GM03348 (cell line): ENCODE data around the gene CDCA7.
A peak's percentile ranks its signal among the peaks of the same experiment; 100 is the strongest.
"Not testable (repeated sequence)": the region's sequence is repeated elsewhere in the genome, so short reads cannot be mapped to it uniquely, and the experiment has no call there.

Source experiments
- DNase-seq: peaks from one replicate; pipeline ENCODE4 v3.0.0; 2012; ENCODE audit warnings: low spot score

CDCA7 gene

GRCh38 chr2:173354582-173355131 lies at the start of gene CDCA7:
CDCA7 (plus strand) TSS chr2:173354872; CDS start chr2:173354964, 92 bp downstream.
- peak; percentile 84 for DNase-seq

GRCh38 chr2:173305303-173305702 lies 49.4 kb upstream of the CDCA7 start:
- DNase-seq = no peak

GRCh38 chr2:173307293-173307692 lies 47.4 kb upstream of the CDCA7 start:
- no peak for DNase-seq

GRCh38 chr2:173309370-173309769 lies 45.3 kb upstream of the CDCA7 start:
- DNase-seq = not testable (repeated sequence)

- no peak for DNase-seq
Observed at GRCh38 chr2:173311844-173312606, 42.6 kb upstream of the CDCA7 start.

GRCh38 chr2:173323371-173323770 lies 31.3 kb upstream of the CDCA7 start:
- DNase-seq = no peak

GRCh38 chr2:173326806-173327205 lies 27.9 kb upstream of the CDCA7 start:
- peak; percentile 11 for DNase-seq

- DNase-seq = no peak
Observed at GRCh38 chr2:173327421-173327820, 27.3 kb upstream of the CDCA7 start.

GRCh38 chr2:173333003-173333402 lies 21.7 kb upstream of the CDCA7 start:
- not testable (repeated sequence) for DNase-seq

- no peak for DNase-seq
Observed at GRCh38 chr2:173339807-173340206, 14.9 kb upstream of the CDCA7 start.

- DNase-seq = no peak
Observed at GRCh38 chr2:173343921-173344320, 10.8 kb upstream of the CDCA7 start.

- DNase-seq = no peak
Observed at GRCh38 chr2:173346035-173346434, 8.6 kb upstream of the CDCA7 start.

- no peak for DNase-seq
Observed at GRCh38 chr2:173347305-173348168, 7.1 kb upstream of the CDCA7 start.

- DNase-seq = no peak
Observed at GRCh38 chr2:173349287-173349686, 5.4 kb upstream of the CDCA7 start.

GRCh38 chr2:173350383-173350782 lies 4.3 kb upstream of the CDCA7 start:
- DNase-seq = no peak

- no peak for DNase-seq
Observed at GRCh38 chr2:173351879-173352278, 2.8 kb upstream of the CDCA7 start.

- no peak for DNase-seq
Observed at GRCh38 chr2:173353556-173353955, 1.1 kb upstream of the CDCA7 start.

- DNase-seq = no peak
Observed at GRCh38 chr2:173354073-173354581, 545 bp upstream of the CDCA7 start.

- peak; percentile 70 for DNase-seq
Observed at GRCh38 chr2:173355132-173355865, 627 bp downstream of the CDCA7 start.

- DNase-seq = no peak
Observed at GRCh38 chr2:173355866-173356508, 1.3 kb downstream of the CDCA7 start.

- no peak for DNase-seq
Observed at GRCh38 chr2:173357346-173357745, 2.7 kb downstream of the CDCA7 start.
